ENCODE measurements around the gene KAT8. TPM values are rescaled to one million over a fixed set of nuclear protein-coding genes. Genes with fewer than 3 reads are reported as not detected.

Gene KAT8
- total and polyA plus RNA-seq, 10 of the 15 experiments (the other 5 are each of a cell fraction or from before 2014, with no cell fraction given) = 5.5 to 55.8 (median 39.6) TPM

DNA sequence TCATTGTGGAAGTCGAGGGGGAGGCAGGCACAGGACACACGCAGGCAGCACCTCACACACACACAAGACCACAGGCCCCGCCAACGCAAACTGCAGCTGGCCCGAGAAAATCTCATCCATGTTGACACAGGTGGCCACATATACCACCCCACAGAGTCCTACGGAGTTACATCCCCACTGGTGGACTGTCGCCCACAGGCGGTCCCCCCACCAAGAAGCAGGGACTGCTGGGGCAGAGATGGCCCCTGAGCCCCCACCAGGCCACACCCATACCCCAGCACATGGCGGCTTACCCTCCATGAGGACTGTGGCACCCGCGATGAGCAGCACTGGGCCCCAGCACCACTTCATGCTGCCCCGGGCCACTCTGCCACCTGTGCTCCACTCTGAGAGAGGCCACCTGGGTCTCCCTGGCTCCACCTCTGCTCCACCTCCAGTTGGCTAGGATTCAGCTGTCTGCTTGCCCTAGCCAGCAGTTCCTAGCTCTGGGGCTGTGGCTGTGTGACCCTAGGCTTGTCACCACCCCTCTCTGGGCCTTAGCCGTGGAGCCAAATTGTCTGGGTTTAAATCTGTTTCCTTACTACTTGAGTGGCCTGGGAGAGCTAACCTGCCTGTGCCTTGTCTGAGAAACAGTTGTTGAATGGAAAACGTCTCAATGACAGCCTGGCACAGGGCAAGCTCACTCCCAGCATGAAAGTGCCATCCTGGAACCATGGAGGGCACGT, 28.8 kb upstream of the KAT8 start, which contains the start of gene PRSS53 (continued):
- TF ChIP-seq, protein P1, sequence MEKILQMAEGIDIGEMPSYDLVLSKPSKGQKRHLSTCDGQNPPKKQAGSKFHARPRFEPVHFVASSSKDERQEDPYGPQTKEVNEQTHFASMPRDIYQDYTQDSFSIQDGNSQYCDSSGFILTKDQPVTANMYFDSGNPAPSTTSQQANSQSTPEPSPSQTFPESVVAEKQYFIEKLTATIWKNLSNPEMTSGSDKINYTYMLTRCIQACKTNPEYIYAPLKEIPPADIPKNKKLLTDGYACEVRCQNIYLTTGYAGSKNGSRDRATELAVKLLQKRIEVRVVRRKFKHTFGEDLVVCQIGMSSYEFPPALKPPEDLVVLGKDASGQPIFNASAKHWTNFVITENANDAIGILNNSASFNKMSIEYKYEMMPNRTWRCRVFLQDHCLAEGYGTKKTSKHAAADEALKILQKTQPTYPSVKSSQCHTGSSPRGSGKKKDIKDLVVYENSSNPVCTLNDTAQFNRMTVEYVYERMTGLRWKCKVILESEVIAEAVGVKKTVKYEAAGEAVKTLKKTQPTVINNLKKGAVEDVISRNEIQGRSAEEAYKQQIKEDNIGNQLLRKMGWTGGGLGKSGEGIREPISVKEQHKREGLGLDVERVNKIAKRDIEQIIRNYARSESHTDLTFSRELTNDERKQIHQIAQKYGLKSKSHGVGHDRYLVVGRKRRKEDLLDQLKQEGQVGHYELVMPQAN (conservative IDR thresholded peaks at IDR 0.05) = no peak
- TF ChIP-seq CBFB (IDR thresholded peaks at IDR 0.05; ENCODE audit: low read depth) (no peak), TAF1 (IDR thresholded peaks at IDR 0.05; ENCODE audit: borderline replicate concordance, low read depth, low read length) (no peak), SMAD1 (IDR thresholded peaks at IDR 0.05; ENCODE audit: low read depth, partially characterized antibody) (no peak), NR2F1 (conservative IDR thresholded peaks at IDR 0.05) (no peak), MTA3 (IDR thresholded peaks at IDR 0.05; ENCODE audit: borderline replicate concordance, low read length) (no peak), FOXK2 (IDR thresholded peaks at IDR 0.05) (no peak), NFYA (IDR thresholded peaks at IDR 0.05; ENCODE audit: borderline replicate concordance, low read depth, low read length) (no peak), ASH2L (IDR thresholded peaks at IDR 0.05; ENCODE audit: borderline replicate concordance, low read depth) (no peak), NBN (IDR thresholded peaks at IDR 0.05) (no peak), NR2C1 (IDR thresholded peaks at IDR 0.05) (no peak), SMC3 (IDR thresholded peaks at IDR 0.05; ENCODE audit: borderline replicate concordance, low read length) (no peak)
- TF ChIP-seq, protein P2, sequence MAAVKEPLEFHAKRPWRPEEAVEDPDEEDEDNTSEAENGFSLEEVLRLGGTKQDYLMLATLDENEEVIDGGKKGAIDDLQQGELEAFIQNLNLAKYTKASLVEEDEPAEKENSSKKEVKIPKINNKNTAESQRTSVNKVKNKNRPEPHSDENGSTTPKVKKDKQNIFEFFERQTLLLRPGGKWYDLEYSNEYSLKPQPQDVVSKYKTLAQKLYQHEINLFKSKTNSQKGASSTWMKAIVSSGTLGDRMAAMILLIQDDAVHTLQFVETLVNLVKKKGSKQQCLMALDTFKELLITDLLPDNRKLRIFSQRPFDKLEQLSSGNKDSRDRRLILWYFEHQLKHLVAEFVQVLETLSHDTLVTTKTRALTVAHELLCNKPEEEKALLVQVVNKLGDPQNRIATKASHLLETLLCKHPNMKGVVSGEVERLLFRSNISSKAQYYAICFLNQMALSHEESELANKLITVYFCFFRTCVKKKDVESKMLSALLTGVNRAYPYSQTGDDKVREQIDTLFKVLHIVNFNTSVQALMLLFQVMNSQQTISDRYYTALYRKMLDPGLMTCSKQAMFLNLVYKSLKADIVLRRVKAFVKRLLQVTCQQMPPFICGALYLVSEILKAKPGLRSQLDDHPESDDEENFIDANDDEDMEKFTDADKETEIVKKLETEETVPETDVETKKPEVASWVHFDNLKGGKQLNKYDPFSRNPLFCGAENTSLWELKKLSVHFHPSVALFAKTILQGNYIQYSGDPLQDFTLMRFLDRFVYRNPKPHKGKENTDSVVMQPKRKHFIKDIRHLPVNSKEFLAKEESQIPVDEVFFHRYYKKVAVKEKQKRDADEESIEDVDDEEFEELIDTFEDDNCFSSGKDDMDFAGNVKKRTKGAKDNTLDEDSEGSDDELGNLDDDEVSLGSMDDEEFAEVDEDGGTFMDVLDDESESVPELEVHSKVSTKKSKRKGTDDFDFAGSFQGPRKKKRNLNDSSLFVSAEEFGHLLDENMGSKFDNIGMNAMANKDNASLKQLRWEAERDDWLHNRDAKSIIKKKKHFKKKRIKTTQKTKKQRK (IDR thresholded peaks at IDR 0.05; ENCODE audit: low read depth, low read length) = no peak
- TF ChIP-seq, protein P3, sequence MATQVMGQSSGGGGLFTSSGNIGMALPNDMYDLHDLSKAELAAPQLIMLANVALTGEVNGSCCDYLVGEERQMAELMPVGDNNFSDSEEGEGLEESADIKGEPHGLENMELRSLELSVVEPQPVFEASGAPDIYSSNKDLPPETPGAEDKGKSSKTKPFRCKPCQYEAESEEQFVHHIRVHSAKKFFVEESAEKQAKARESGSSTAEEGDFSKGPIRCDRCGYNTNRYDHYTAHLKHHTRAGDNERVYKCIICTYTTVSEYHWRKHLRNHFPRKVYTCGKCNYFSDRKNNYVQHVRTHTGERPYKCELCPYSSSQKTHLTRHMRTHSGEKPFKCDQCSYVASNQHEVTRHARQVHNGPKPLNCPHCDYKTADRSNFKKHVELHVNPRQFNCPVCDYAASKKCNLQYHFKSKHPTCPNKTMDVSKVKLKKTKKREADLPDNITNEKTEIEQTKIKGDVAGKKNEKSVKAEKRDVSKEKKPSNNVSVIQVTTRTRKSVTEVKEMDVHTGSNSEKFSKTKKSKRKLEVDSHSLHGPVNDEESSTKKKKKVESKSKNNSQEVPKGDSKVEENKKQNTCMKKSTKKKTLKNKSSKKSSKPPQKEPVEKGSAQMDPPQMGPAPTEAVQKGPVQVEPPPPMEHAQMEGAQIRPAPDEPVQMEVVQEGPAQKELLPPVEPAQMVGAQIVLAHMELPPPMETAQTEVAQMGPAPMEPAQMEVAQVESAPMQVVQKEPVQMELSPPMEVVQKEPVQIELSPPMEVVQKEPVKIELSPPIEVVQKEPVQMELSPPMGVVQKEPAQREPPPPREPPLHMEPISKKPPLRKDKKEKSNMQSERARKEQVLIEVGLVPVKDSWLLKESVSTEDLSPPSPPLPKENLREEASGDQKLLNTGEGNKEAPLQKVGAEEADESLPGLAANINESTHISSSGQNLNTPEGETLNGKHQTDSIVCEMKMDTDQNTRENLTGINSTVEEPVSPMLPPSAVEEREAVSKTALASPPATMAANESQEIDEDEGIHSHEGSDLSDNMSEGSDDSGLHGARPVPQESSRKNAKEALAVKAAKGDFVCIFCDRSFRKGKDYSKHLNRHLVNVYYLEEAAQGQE (IDR thresholded peaks at IDR 0.05; ENCODE audit: low read depth, low read length) = no peak

All from GM12878 (cell line).